IMR-90 (cell line): ENCODE data around the gene QKI. TPM values are rescaled to one million over a fixed set of nuclear protein-coding genes. Genes with fewer than 3 reads are reported as not detected.

Source experiments
- SMC3 ChIP-seq: fragments of 150-350 bp; IDR thresholded peaks from 2 replicates; pipeline ENCODE4 v1.6.1; 2016; ENCODE audit warnings: low read depth, mild to moderate bottlenecking, antibody characterized with exemption, low read length, moderate library complexity
- polyA plus RNA-seq, 3 experiments: library from polyadenylated mRNA; depleted of rRNA; stranded (reverse); fragments of >200 nt; gene quantifications; 2 replicates each; pipeline ENCODE4 v1.2.3, GENCODE V29; 2012; ENCODE audit warnings: low replicate concordance in 1 of 3
- total RNA-seq: library from RNA; depleted of rRNA; stranded (reverse); fragments of >200 nt; gene quantifications from 2 replicates; pipeline ENCODE4 v1.2.3, GENCODE V29; 2012
- TF ChIP-seq, protein P1 (sequence below): conservative IDR thresholded peaks from 2 replicates; pipeline ENCODE4 v1.5.1; 2012; ENCODE audit warnings: mild to moderate bottlenecking, low read depth, low read length, improper control_type of control experiment

QKI gene
- total and polyA plus RNA-seq, 2 of the 4 experiments (the other 2 are of a cell fraction), result 112 to 232 TPM

DNA sequence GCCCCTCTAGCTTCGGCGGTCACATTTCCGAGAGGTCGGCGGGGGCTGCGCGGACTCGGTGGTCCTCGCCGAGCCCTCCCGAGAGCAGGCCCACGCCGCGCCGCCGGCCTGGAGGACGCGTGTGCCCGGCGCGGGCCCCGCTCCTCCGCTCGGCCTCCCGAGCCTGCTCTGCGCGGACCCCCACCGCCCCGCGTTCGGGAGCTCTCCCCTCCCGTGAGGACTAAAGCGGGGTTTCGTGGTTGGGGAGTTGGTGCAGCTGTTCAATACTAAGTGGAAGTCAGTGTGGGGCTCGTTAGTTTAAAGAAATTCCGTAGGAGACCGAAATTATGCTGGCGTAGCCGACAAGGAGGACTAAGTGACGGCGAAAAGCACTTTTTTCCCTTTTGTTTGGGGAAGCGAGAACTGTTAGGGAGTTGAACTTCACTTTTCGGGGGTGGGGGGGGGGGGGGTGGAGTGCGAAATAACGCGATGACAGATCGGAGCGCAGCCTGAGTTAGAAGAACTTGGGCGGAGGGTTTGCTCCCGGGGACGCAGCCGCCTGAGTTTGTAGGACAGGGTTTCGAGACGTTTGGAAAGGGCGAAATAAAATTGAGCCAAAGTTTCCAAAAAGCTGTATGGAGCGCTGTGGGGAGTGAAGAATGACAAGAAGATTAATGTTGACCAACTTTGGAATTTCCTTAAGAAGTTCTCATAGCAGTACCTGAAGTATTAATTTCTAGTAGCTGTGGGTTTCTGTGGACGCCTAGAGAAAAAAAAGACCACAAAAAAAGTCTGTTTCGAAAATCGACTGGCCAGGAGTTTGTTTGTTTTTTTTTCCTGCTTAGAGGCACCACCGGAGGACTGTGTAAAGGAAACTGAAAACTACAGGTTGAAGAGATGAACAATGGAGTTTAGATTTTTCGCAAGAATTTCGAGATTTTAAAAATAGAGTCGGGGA, 1.4 kb downstream of the QKI start (continued):
- TF ChIP-seq, protein P1, sequence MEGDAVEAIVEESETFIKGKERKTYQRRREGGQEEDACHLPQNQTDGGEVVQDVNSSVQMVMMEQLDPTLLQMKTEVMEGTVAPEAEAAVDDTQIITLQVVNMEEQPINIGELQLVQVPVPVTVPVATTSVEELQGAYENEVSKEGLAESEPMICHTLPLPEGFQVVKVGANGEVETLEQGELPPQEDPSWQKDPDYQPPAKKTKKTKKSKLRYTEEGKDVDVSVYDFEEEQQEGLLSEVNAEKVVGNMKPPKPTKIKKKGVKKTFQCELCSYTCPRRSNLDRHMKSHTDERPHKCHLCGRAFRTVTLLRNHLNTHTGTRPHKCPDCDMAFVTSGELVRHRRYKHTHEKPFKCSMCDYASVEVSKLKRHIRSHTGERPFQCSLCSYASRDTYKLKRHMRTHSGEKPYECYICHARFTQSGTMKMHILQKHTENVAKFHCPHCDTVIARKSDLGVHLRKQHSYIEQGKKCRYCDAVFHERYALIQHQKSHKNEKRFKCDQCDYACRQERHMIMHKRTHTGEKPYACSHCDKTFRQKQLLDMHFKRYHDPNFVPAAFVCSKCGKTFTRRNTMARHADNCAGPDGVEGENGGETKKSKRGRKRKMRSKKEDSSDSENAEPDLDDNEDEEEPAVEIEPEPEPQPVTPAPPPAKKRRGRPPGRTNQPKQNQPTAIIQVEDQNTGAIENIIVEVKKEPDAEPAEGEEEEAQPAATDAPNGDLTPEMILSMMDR, result no peak
- no peak for TF ChIP-seq SMC3
